Heart right ventricle (tissue), 16 donors: ENCODE results near the gene RBM4B. TPM values are rescaled to one million over a fixed set of nuclear protein-coding genes. Genes with fewer than 3 reads are reported as not detected.

Source experiments
- ATAC-seq, 8 donors: fragments of 200-7000 bp; cut with Tn5 transposase; one replicate each; pipeline ENCODE4 v1.9.1; 2020; ENCODE audit warnings: mild to moderate bottlenecking in 8 of 8, moderate library complexity in 8 of 8, moderate number of reproducible peaks in 1 of 8
- DNase-seq, 2 donors: peaks; one replicate each; pipeline ENCODE4 v3.0.0-alpha.2; 2020
- H3K27ac ChIP-seq, 10 donors: fragments of 200-600 bp; sonication (generic) in 2 of 10; one replicate each; pipeline versions ENCODE4 v1.5.0 to v1.8.0; 2020 to 2022; ENCODE audit warnings: mild to moderate bottlenecking in 3 of 10
- H3K27me3 ChIP-seq, 7 donors: fragments of 200-600 bp; one replicate each; pipeline ENCODE4 v1.8.0; 2021 to 2022; ENCODE audit warnings: mild to moderate bottlenecking in 2 of 7
- H3K36me3 ChIP-seq, 9 donors: fragments of 200-600 bp; sonication (generic) in 1 of 9; one replicate each; pipeline versions ENCODE4 v1.5.0 to v1.8.0; 2020 to 2022; ENCODE audit warnings: mild to moderate bottlenecking in 2 of 9
- H3K4me1 ChIP-seq, 9 donors: fragments of 200-600 bp; sonication (generic) in 1 of 9; one replicate each; pipeline versions ENCODE4 v1.5.0 to v1.8.0; 2020 to 2022; ENCODE audit warnings: mild to moderate bottlenecking in 4 of 9
- H3K4me3 ChIP-seq, 10 donors: fragments of 200-600 bp; sonication (generic) in 2 of 10; one replicate each; pipeline versions ENCODE4 v1.5.0 to v1.8.0; 2020 to 2022; ENCODE audit warnings: mild to moderate bottlenecking in 7 of 10, moderate library complexity in 2 of 10
- H3K9me3 ChIP-seq, 11 donors: fragments of 200-600 bp in 10 of 11; sonication (generic) in 2 of 11; one replicate each; pipeline versions ENCODE4 v1.5.0 to v1.8.0; 2013 to 2022; ENCODE audit warnings: mild to moderate bottlenecking in 2 of 11, control low read depth in 1 of 11, moderate library complexity in 1 of 11
- CTCF ChIP-seq, 9 donors: fragments of 200-600 bp; sonication (generic) in 2 of 9; IDR thresholded peaks; one replicate each; pipeline versions ENCODE4 v1.5.0 to v1.8.0; 2021 to 2022; ENCODE audit warnings: antibody characterized with exemption in 9 of 9, mild to moderate bottlenecking in 5 of 9, moderate library complexity in 1 of 9
- WGBS, 2 donors: extraction: QIAGEN DNeasy Blood & Tissue Kit; methylation state at CpG; one replicate each; pipeline ENCODE4 v1.1.7; 2013; ENCODE audit warnings: inconsistent platforms in 1 of 2; 5-methylcytosine and 5-hydroxymethylcytosine counted together
- intact Hi-C, 10 donors: fragments of 100-400 bp; cut with DNase I; formaldehyde crosslinking; loops; one replicate each; pipeline versions ENCODE4 v1.11.1 to v1.14.2; 2022
- polyA plus RNA-seq, 2 donors: library from polyadenylated mRNA; stranded (reverse); fragments of 200-250 nt; gene quantifications; one replicate each; pipeline ENCODE4 v1.2.3, GENCODE V29; 2013
- total RNA-seq, 10 donors: library from RNA; stranded (reverse); fragmentation: NEBNext Ultra II Directional in 3 of 10; extraction: Animal tissue kit (Norgen Biotek cat#: 25700) in 3 of 10; gene quantifications; one replicate each; pipeline versions ENCODE4 v1.2.1 to v1.2.4, GENCODE V29; 2021 to 2023
- donor health status: Arrhythmogenic right ventricular cardiomyopathy.
- donor health status: ischemic (EF 13 %, LVEDD 7.1; RV severe dilation, severe dysfunction).
- donor health status: healthy with polysubstance abuse.
- donor health status: DM: no; HTN: yes; CAD: no.
- donor health status: DM: no; HTN: no; CAD: no.
- donor health status: ischemic (EF 25% LVEDD 6.9; RV normal size, moderate dysfunction).
- donor health status: ischemic (EF 25% LVEDD 5.7; RV mildly dilated, moderate dysfunction).
- donor health status: healthy.
- donor health status: DM: yes; HTN: yes; CAD: no.
- donor health status: Ischemic cardiomyopathy.
- donor health status: ischemic (EF 35%, LVEDD 5.7; RV mildly dilated, moderate dysfunction).
- donor health status: nonischemic (EF 11% LVEDD 7.7; RV severe dilation, severe dysfunction).
- donor health status: DM: yes; HTN: yes; CAD: no.
- donor health status: PGD.
- donor health status: ischemic (EF 29% LVEDD 5.4; RV normal size, mild dysfunction).
- donor health status: nonischemic (EF 23%, LVEDD 6.1; RV moderate dilation, normal function).

RBM4B gene
- total and polyA plus RNA-seq, 12 donors, result 5.7 to 12.6 (median 9.0) TPM

- DNase-seq, result no peak
- Histone ChIP-seq H3K36me3 (no peaks in the 10 kb centered on the region), H3K4me3 (no peak overlapping the region), H3K4me1 (peaks cover 0 to 8% (median 5%) of the 10 kb centered on the region in 9 donors), H3K9me3 (peaks cover 0 to 18% (median 0%) of the 10 kb centered on the region in 11 donors), H3K27ac (no peak overlapping the region), H3K27me3 (peaks cover 0 to 2% (median 0%) of the 10 kb centered on the region in 7 donors)
- no peak for ATAC-seq
- 89 to 90% methylated on average over 9 of the region's 9 CpGs for WGBS, 2 donors
- no peak for TF ChIP-seq CTCF (IDR thresholded peaks at IDR 0.05)
- intact Hi-C loops, result loop anchor here in 1 of 10 donors (5.0 kb wide), 1 partner anchor 136 kb away; no protein-coding TSS in a partner anchor
Observed at GRCh38 chr11:66696146-66696545, 18.5 kb upstream of the RBM4B start.

DNA sequence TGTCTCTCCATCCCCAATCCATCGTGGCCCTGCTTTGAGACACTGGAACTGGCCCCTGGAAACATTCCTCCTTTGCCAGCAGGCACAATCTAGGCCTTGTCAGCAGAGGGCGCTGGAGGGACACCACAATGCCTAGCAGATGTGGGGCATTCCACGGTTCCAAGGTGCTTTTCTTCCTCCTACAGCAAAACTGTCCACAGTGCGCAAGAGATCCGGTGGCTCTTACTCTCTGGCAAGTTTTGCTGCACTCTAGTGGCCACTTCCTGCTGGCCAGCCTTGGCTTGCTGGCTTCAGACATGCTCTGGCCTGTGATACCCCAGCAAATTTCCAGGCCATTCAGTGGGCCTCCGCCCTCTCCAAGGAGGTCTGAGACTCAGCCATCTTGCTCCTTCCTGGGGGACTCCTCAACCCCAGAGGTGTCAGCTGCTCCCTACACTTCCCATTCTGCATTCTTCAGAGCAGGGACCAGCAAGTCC, 17.1 kb upstream of the RBM4B start:
- peak; percentile 69 to 89 (median 86) for ATAC-seq
- Histone ChIP-seq H3K4me1 (peaks cover 0 to 8% (median 5%) of the 10 kb centered on the region in 9 donors), H3K4me3 (no peak overlapping the region), H3K36me3 (no peaks in the 10 kb centered on the region), H3K9me3 (peaks cover 0 to 11% (median 0%) of the 10 kb centered on the region in 11 donors), H3K27ac (no peak overlapping the region), H3K27me3 (no peaks in the 10 kb centered on the region)
- peak; percentile 78 to 94 (median 91) for TF ChIP-seq CTCF (IDR thresholded peaks at IDR 0.05)
- WGBS, 2 donors, result 17 to 19% methylated on average over 6 of the region's 6 CpGs
- intact Hi-C loops, result loop anchor here (1.0 to 5.0 kb wide), 6 partner anchors 138 to 378 kb away; no protein-coding TSS in a partner anchor
- DNase-seq, result peak; percentile 82 to 85

DNA sequence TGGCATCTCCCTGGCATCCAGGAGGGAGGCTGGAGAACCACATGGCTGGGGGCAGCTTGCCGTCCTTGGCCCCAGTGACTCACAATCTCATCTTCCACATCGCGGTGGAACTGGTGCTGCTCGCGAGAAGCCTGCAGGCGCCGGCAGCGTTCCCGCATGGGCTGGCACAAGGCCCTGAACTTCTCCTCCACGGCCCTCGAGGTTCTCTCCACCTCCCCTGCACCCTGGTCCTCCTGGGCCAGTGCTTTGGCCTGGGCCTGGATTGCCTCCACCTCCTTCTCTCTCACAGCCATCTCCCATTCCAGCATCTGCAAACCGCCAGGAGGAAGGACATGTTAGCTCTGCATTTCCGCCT, 16.3 kb upstream of the RBM4B start:
- peaks cover 0 to 4% (median 0%) of the 10 kb centered on the region in 11 donors for H3K9me3 ChIP-seq
- H3K4me3 ChIP-seq, result no peak overlapping the region
- H3K36me3 ChIP-seq, result no peaks in the 10 kb centered on the region
- ATAC-seq (no peak), DNase-seq (no peak)
- intact Hi-C loops, result loop anchor here in 9 of 10 donors (1.0 to 5.0 kb wide), 5 partner anchors 140 to 378 kb away; no protein-coding TSS in a partner anchor
- H3K4me1 ChIP-seq, result peaks cover 0 to 8% (median 5%) of the 10 kb centered on the region in 9 donors
- no peaks in the 10 kb centered on the region for H3K27me3 ChIP-seq
- 90% methylated on average over 13 of the region's 13 CpGs for WGBS, 2 donors
- no peak for TF ChIP-seq CTCF (IDR thresholded peaks at IDR 0.05)
- no peak overlapping the region for H3K27ac ChIP-seq

DNA sequence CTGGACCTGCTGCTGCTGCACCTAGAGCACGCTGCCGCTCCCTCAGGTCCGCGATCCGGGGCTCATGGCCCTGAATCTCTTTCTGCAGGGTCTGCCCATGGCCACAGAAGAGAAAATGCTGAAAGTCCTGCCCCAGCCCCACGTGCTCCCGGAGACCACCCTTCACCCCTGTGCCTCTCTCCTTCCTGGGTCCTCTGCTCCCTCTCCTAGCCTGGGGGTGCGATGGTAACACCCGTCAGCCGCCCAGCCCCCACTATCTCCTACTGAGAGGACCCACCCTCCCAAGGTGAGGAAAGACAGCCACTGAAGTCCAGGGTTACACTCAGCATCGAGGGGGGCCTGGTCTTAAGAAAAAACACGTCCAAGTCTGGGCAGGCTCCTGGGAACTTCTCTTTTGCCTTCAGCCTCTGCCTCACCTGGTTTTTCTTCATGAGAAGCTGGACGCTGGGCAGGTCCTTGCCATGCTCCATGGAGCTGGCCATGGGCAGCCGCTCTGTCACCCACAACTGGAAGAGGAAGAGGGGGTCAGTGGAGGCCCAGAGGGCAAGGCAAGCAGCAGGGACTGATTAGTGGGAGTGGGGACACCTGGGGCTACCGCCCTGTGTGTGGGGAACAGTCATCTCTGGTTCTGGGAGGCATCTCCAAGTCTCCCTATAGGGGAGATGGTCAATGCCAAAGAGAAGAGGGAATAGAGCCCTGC, 15.8 kb upstream of the RBM4B start:
- no peak for DNase-seq
- H3K4me1 ChIP-seq, result peaks cover 0 to 8% (median 5%) of the 10 kb centered on the region in 9 donors
- no peaks in the 10 kb centered on the region for H3K9me3 ChIP-seq
- H3K27me3 ChIP-seq, result no peaks in the 10 kb centered on the region
- TF ChIP-seq CTCF (IDR thresholded peaks at IDR 0.05), result no peak
- H3K36me3 ChIP-seq, result no peaks in the 10 kb centered on the region
- WGBS, 2 donors, result 94 to 95% methylated on average over 15 of the region's 15 CpGs
- H3K4me3 ChIP-seq, result no peak overlapping the region
- H3K27ac ChIP-seq, result no peak overlapping the region
- no peak for ATAC-seq
- intact Hi-C loops, result loop anchor here in 9 of 10 donors (1.0 to 5.0 kb wide), 6 partner anchors 139 to 379 kb away; no protein-coding TSS in a partner anchor
